GM23338 (cell line): ENCODE results near the gene ASS1. TPM values are rescaled to one million over a fixed set of nuclear protein-coding genes. Genes with fewer than 3 reads are reported as not detected.

Source experiments
- ATAC-seq: fragments of 200-7000 bp; cut with Tn5 transposase; 3 replicates; pipeline ENCODE4 v1.9.1; 2020
- DNase-seq: peaks from one replicate; pipeline ENCODE4 v3.0.0-alpha.2; 2015; ENCODE audit warnings: low spot score
- H2AFZ ChIP-seq: fragments of 200-600 bp; sonication (generic); 2 replicates; pipeline ENCODE4 v1.8.0; 2016; ENCODE audit warnings: antibody characterized with exemption, mild to moderate bottlenecking, moderate library complexity
- H3F3A ChIP-seq: fragments of 200-600 bp; sonication (generic); replicated peaks from 2 replicates; pipeline ENCODE4 v1.8.0; 2017; ENCODE audit warnings: antibody characterized with exemption, mixed run types, low read depth
- H3K27ac ChIP-seq: fragments of 200-600 bp; sonication (generic); 2 replicates; pipeline ENCODE4 v1.6.1; 2016; ENCODE audit warnings: low read depth
- H3K27me3 ChIP-seq: fragments of 200-600 bp; sonication (generic); 2 replicates; pipeline ENCODE4 v1.8.0; 2016; ENCODE audit warnings: mild to moderate bottlenecking, mixed run types, moderate library complexity; ENCODE audit not compliant: insufficient read depth
- H3K36me3 ChIP-seq: fragments of 200-600 bp; sonication (generic); 2 replicates; pipeline ENCODE4 v1.8.0; 2016; ENCODE audit warnings: mild to moderate bottlenecking; ENCODE audit not compliant: insufficient read depth
- H3K4me1 ChIP-seq: fragments of 200-600 bp; sonication (generic); 2 replicates; pipeline ENCODE4 v1.8.0; 2016; ENCODE audit warnings: mild to moderate bottlenecking, moderate library complexity; ENCODE audit not compliant: insufficient read depth
- H3K4me2 ChIP-seq: fragments of 200-600 bp; sonication (generic); 2 replicates; pipeline ENCODE4 v1.7.1; 2017; ENCODE audit warnings: mixed run types
- H3K4me3 ChIP-seq: fragments of 200-600 bp; sonication (generic); 2 replicates; pipeline ENCODE4 v1.6.1; 2016; ENCODE audit warnings: mixed run types
- H3K79me2 ChIP-seq: fragments of 200-600 bp; sonication (generic); replicated peaks from 2 replicates; pipeline ENCODE4 v1.8.0; 2017; ENCODE audit warnings: mild to moderate bottlenecking; ENCODE audit not compliant: insufficient read depth
- H3K9me2 ChIP-seq: fragments of 200-600 bp; sonication (generic); 2 replicates; pipeline ENCODE4 v1.8.0; 2017; ENCODE audit not compliant: insufficient read depth
- H4K20me1 ChIP-seq: fragments of 200-600 bp; sonication (generic); replicated peaks from 2 replicates; pipeline ENCODE4 v1.8.0; 2017; ENCODE audit warnings: mild to moderate bottlenecking; ENCODE audit not compliant: insufficient read depth
- H3K27ac Mint-ChIP-seq: 2 replicates; pipeline ENCODE4 v1.8.0; 2020; ENCODE audit warnings: inconsistent platforms, mild to moderate bottlenecking, moderate library complexity, mixed read lengths
- H3K27me3 Mint-ChIP-seq: 3 replicates; pipeline ENCODE4 v1.8.0; 2022; ENCODE audit warnings: low read depth, mild to moderate bottlenecking, moderate library complexity, mixed read lengths, inconsistent platforms; ENCODE audit not compliant: insufficient read depth, poor library complexity
- H3K36me3 Mint-ChIP-seq: 3 replicates; pipeline ENCODE4 v1.8.0; 2021; ENCODE audit warnings: low read depth, mild to moderate bottlenecking, inconsistent platforms, moderate library complexity, mixed read lengths
- H3K4me1 Mint-ChIP-seq: 3 replicates; pipeline ENCODE4 v1.8.0; 2020; ENCODE audit warnings: mild to moderate bottlenecking, inconsistent platforms, mixed read lengths
- H3K4me3 Mint-ChIP-seq: 3 replicates; pipeline ENCODE4 v1.8.0; 2021; ENCODE audit warnings: moderate library complexity, mild to moderate bottlenecking, inconsistent platforms, mixed read lengths
- H3K9me3 Mint-ChIP-seq: 3 replicates; pipeline ENCODE4 v1.8.0; 2020; ENCODE audit warnings: moderate library complexity, mild to moderate bottlenecking, inconsistent platforms, mixed read lengths
- EZH2phosphoT487 ChIP-seq: fragments of 200-600 bp; sonication (generic); IDR thresholded peaks from one replicate; pipeline ENCODE4 v1.8.1; 2018; ENCODE audit warnings: antibody characterized with exemption; ENCODE audit not compliant: unreplicated experiment
- JUNB ChIP-seq: IDR thresholded peaks from one replicate; pipeline ENCODE4 v1.6.1; 2016; ENCODE audit warnings: antibody characterized with exemption; ENCODE audit not compliant: unreplicated experiment
- STAT1 ChIP-seq: IDR thresholded peaks from one replicate; pipeline ENCODE4 v1.6.1; 2016; ENCODE audit warnings: antibody characterized with exemption; ENCODE audit not compliant: unreplicated experiment
- ZNF331 ChIP-seq: fragments of 250-450 bp; sonication (Bioruptor Pico); IDR thresholded peaks from 2 replicates; pipeline ENCODE4 v1.5.0; 2020; ENCODE audit warnings: low read depth, mild to moderate bottlenecking, moderate library complexity
- ZNF462 ChIP-seq: fragments of 250-450 bp; sonication (Bioruptor Pico); IDR thresholded peaks from 2 replicates; pipeline ENCODE4 v1.5.0; 2020; ENCODE audit warnings: mild to moderate bottlenecking, moderate library complexity
- polyA plus RNA-seq: library from polyadenylated mRNA; unstranded; fragments of >200 nt; fragmentation: Nextera tagmentation; extraction: Ambion mirVana; gene quantifications from 2 replicates; pipeline ENCODE4 v1.2.1, GENCODE V29; 2016
- total RNA-seq: library from RNA; depleted of rRNA; stranded (reverse); fragments of >200 nt; shearing (Covaris generic); gene quantifications from 2 replicates; pipeline ENCODE4 v1.2.3, GENCODE V29; 2014
- TF ChIP-seq, protein P1 (sequence below): IDR thresholded peaks from 2 replicates; pipeline ENCODE4 v1.6.1; 2016; ENCODE audit warnings: antibody characterized with exemption

Gene ASS1
- total and polyA plus RNA-seq, 2 experiments from 2014 or later: 65.8 to 103 TPM

GRCh38 chr9:130519927-130520326, 75.2 kb downstream of the ASS1 start (continued):
- no peak for TF ChIP-seq ZNF462 (CRISPR knock-in tag)
- TF ChIP-seq ZNF331 (CRISPR knock-in tag): no peak
- TF ChIP-seq, protein P1, sequence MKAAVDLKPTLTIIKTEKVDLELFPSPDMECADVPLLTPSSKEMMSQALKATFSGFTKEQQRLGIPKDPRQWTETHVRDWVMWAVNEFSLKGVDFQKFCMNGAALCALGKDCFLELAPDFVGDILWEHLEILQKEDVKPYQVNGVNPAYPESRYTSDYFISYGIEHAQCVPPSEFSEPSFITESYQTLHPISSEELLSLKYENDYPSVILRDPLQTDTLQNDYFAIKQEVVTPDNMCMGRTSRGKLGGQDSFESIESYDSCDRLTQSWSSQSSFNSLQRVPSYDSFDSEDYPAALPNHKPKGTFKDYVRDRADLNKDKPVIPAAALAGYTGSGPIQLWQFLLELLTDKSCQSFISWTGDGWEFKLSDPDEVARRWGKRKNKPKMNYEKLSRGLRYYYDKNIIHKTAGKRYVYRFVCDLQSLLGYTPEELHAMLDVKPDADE: no peak
- TF ChIP-seq JUNB: no peak
- TF ChIP-seq EZH2phosphoT487: no peak
- no peak for TF ChIP-seq STAT1

DNA sequence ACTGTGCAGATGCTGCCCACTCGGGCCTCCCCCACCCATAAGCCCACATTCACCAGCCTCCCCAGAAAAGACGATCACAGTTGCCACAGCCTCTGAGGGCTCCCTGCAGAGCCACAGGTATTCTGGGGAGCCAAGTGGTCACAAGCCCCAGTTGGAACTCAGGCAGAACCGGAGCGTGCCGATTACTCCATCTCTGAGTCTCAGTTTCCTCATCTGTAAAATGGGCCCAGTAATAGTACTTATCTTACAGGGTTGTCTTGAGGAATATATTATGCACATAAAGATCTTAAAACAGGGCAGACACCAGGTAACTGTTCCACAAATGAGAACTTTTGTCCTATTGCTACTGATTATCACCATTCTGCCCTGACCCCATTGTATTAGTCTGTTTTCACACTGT, 77.0 kb downstream of the ASS1 start:
- H3K4me1 ChIP-seq: peaks cover 29% of the 10 kb centered on the region
- no peak overlapping the region for H3K4me3 Mint-ChIP-seq
- H3K79me2 ChIP-seq: no peaks in the 10 kb centered on the region
- no peak for ATAC-seq
- 0 out of 2 replicates have a peak overlapping the region, but pooled peaks have one; percentile 32 for H3K27ac Mint-ChIP-seq
- H3K27me3 Mint-ChIP-seq: peaks cover 9% of the 10 kb centered on the region
- H3F3A ChIP-seq: no peaks in the 10 kb centered on the region
- H3K4me1 Mint-ChIP-seq: peaks cover 29% of the 10 kb centered on the region
- DNase-seq: no peak
- peak overlapping the region; percentile 53; the same call in 1 of the 2 replicates for H2AFZ ChIP-seq
- H3K4me2 ChIP-seq: 0 out of 2 replicates have a peak overlapping the region, but pooled peaks have one; percentile 55
- peaks cover 4% of the 10 kb centered on the region; the same call in 1 of the 3 replicates for H3K9me3 Mint-ChIP-seq
- no peaks in the 10 kb centered on the region for H3K27me3 ChIP-seq
- H3K9me2 ChIP-seq: no peaks in the 10 kb centered on the region
- H3K4me3 ChIP-seq: no peak overlapping the region
- no peak overlapping the region for H3K27ac ChIP-seq
- H3K36me3 Mint-ChIP-seq: no peaks in the 10 kb centered on the region; the same call in 2 of the 3 replicates
- H3K36me3 ChIP-seq: no peaks in the 10 kb centered on the region
- H4K20me1 ChIP-seq: no peaks in the 10 kb centered on the region
- TF ChIP-seq ZNF462 (CRISPR knock-in tag): no peak
